GM18870 (cell line): ENCODE data around the gene BCAP31.
"Not testable (repeated sequence)": the region's sequence is repeated elsewhere in the genome, so short reads cannot be mapped to it uniquely, and the experiment has no call there.

Source experiments
- ATAC-seq: cut with Tn5 transposase; IDR thresholded peaks from one replicate; pipeline ENCODE4 v1.9.1; 2021; ENCODE audit warnings: moderate library complexity; ENCODE audit not compliant: unreplicated experiment

The BCAP31 gene

GRCh38 chrX:153696538-153696937 is 27.6 kb downstream of the BCAP31 start:
- ATAC-seq: not testable (repeated sequence)

GRCh38 chrX:153696100-153696499 is 28.1 kb downstream of the BCAP31 start:
- no peak for ATAC-seq

GRCh38 chrX:153694687-153695270 is 29.4 kb downstream of the BCAP31 start:
- ATAC-seq: no peak

- ATAC-seq: not testable (repeated sequence)
Measured at GRCh38 chrX:153694256-153694655, 29.9 kb downstream of the BCAP31 start.

GRCh38 chrX:153693216-153694086 is 30.7 kb downstream of the BCAP31 start:
- ATAC-seq: no peak

- no peak for ATAC-seq
Measured at GRCh38 chrX:153692611-153693156, 31.5 kb downstream of the BCAP31 start.

- no peak for ATAC-seq
Measured at GRCh38 chrX:153692003-153692402, 32.2 kb downstream of the BCAP31 start.

- ATAC-seq: not testable (repeated sequence)
Measured at GRCh38 chrX:153691032-153691827, 33.0 kb downstream of the BCAP31 start.

- ATAC-seq: no peak
Measured at GRCh38 chrX:153690466-153690865, 33.7 kb downstream of the BCAP31 start.

GRCh38 chrX:153689654-153690465 is 34.3 kb downstream of the BCAP31 start:
- no peak for ATAC-seq

GRCh38 chrX:153688911-153689590 is 35.1 kb downstream of the BCAP31 start:
- no peak for ATAC-seq

- ATAC-seq: no peak
Measured at GRCh38 chrX:153688506-153688905, 35.7 kb downstream of the BCAP31 start.

GRCh38 chrX:153688071-153688470 is 36.1 kb downstream of the BCAP31 start:
- ATAC-seq: no peak

GRCh38 chrX:153687121-153688039 is 36.8 kb downstream of the BCAP31 start, which contains the start of gene SLC6A8:
Gene SLC6A8 (plus strand): TSS chrX:153687926. CDS start chrX:153688575, 649 bp downstream.
- no peak for ATAC-seq

- ATAC-seq: no peak
Measured at GRCh38 chrX:153686711-153687110, 37.5 kb downstream of the BCAP31 start.

GRCh38 chrX:153685751-153686696 is 38.2 kb downstream of the BCAP31 start:
- ATAC-seq: no peak

GRCh38 chrX:153685156-153685536 is 39.0 kb downstream of the BCAP31 start:
- no peak for ATAC-seq
